ENCODE measurements around the gene RETREG1.

DNA sequence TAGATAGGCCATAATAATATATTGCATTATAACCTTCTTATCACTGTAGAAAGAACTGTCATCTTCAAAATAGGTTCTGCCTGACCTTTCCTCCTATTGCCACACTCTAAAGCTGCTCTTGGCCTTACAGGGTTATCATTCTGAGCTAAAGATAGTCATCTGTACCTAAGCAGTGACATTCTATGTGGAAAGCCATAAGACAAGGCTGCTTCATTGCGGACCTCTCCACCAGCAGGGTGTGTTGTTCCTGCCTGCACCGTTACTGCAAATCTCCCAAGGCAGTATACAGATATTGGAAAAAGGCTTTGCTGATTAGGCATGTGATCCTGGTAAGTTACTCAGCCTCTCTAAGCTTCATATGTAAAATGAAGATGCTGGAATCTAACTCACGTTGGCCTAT is 159.3 kb downstream of the RETREG1 start:
- TF ChIP-seq, protein P1, sequence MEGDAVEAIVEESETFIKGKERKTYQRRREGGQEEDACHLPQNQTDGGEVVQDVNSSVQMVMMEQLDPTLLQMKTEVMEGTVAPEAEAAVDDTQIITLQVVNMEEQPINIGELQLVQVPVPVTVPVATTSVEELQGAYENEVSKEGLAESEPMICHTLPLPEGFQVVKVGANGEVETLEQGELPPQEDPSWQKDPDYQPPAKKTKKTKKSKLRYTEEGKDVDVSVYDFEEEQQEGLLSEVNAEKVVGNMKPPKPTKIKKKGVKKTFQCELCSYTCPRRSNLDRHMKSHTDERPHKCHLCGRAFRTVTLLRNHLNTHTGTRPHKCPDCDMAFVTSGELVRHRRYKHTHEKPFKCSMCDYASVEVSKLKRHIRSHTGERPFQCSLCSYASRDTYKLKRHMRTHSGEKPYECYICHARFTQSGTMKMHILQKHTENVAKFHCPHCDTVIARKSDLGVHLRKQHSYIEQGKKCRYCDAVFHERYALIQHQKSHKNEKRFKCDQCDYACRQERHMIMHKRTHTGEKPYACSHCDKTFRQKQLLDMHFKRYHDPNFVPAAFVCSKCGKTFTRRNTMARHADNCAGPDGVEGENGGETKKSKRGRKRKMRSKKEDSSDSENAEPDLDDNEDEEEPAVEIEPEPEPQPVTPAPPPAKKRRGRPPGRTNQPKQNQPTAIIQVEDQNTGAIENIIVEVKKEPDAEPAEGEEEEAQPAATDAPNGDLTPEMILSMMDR (IDR thresholded peaks at IDR 0.05), result no peak
- no peak for TF ChIP-seq EZH2 (IDR thresholded peaks at IDR 0.05)

Measured in neural progenitor cell (in vitro differentiated cells).